GM12878 (cell line): ENCODE results near the gene NBPF11. TPM values are rescaled to one million over a fixed set of nuclear protein-coding genes. Genes with fewer than 3 reads are reported as not detected.

Experiments used
- ATAC-seq: fragments of 200-7000 bp; cut with Tn5 transposase; 3 replicates; pipeline ENCODE4 v1.9.1; 2020; ENCODE audit warnings: mild to moderate bottlenecking, moderate library complexity
- BruUV-seq: library from RNA; stranded (reverse); fragments of 400-500 nt; replicated peaks from 2 replicates; lab custom pipeline; 2021; lab: Mats Ljungman, UMichigan
- CTCF ChIA-PET: fragments of 300-600 bp; sonication (Branson Sonifier 250); formaldehyde crosslinking; extraction: SDS; loops from one replicate; lab custom pipeline; 2021; ENCODE audit warnings: inconsistent platforms; lab: Yijun Ruan, JAX
- POLR2A ChIA-PET: fragments of 350-600 bp; formaldehyde crosslinking; extraction: SDS; loops from one replicate; lab custom pipeline; 2021; ENCODE audit warnings: inconsistent platforms; lab: Charles Lee
- RAD21 ChIA-PET: fragments of 300-600 bp; sonication (Branson Sonifier 250); formaldehyde crosslinking; loops from one replicate; lab custom pipeline; 2023; ENCODE audit warnings: antibody characterized with exemption; ENCODE audit not compliant: unreplicated experiment; lab: Charles Lee
- SMC1A ChIA-PET: fragments of 300-600 bp; sonication (Branson Sonifier 250); formaldehyde crosslinking; loops from one replicate; lab custom pipeline; 2023; ENCODE audit not compliant: unreplicated experiment, uncharacterized antibody; lab: Charles Lee
- DNase-seq: peaks from one replicate; pipeline ENCODE4 v3.0.0-alpha.2; 2011; ENCODE audit warnings: low read depth, low spot score
- FAIRE-seq: peaks from 3 replicates; lab custom pipeline; 2011; peaks lifted over from hg19 to GRCh38; lab: Jason Lieb, UNC
- H2AFZ ChIP-seq: 2 replicates; pipeline ENCODE4 v1.6.0; 2011; ENCODE audit warnings: low read depth, low read length, control low read depth; ENCODE audit not compliant: control insufficient read depth
- H3K27ac ChIP-seq: 2 replicates; pipeline ENCODE4 v1.5.1; 2011; ENCODE audit warnings: control low read depth; ENCODE audit not compliant: control insufficient read depth, insufficient read depth
- H3K27me3 ChIP-seq, 2 experiments: replicated peaks in 1 of 2; 2 replicates each; pipeline versions ENCODE4 v1.6.0 to v1.6.1; 2011; ENCODE audit warnings: low read length in 1 of 2; ENCODE audit not compliant: control insufficient read depth in 2 of 2, insufficient read depth in 2 of 2
- H3K36me3 ChIP-seq, 2 experiments: 2 replicates each; pipeline ENCODE4 v1.5.1; 2011; ENCODE audit warnings: low read length in 1 of 2; ENCODE audit not compliant: control insufficient read depth in 2 of 2, insufficient read depth in 2 of 2
- H3K4me1 ChIP-seq: 2 replicates; pipeline ENCODE4 v1.6.1; 2011; ENCODE audit warnings: mild to moderate bottlenecking, low read length, moderate library complexity, mixed read lengths; ENCODE audit not compliant: control insufficient read depth, insufficient read depth
- H3K4me2 ChIP-seq: 2 replicates; pipeline ENCODE4 v1.6.0; 2011; ENCODE audit warnings: control low read depth; ENCODE audit not compliant: control insufficient read depth, insufficient read depth
- H3K4me3 ChIP-seq: fragments of 200-600 bp; sonication (generic); 2 replicates; pipeline ENCODE4 v1.5.1; 2016
- H3K79me2 ChIP-seq: 2 replicates; pipeline ENCODE4 v1.6.0; 2011; ENCODE audit warnings: low read length; ENCODE audit not compliant: control insufficient read depth, insufficient read depth
- H3K9ac ChIP-seq: 2 replicates; pipeline ENCODE4 v1.8.0; 2011; ENCODE audit warnings: low read length, control low read depth, mixed read lengths; ENCODE audit not compliant: control insufficient read depth, insufficient read depth
- H3K9me3 ChIP-seq: replicated peaks from 3 replicates; pipeline ENCODE4 v1.5.1; 2011; ENCODE audit warnings: mild to moderate bottlenecking, low read length; ENCODE audit not compliant: control insufficient read depth, insufficient read depth
- H4K20me1 ChIP-seq: 2 replicates; pipeline ENCODE4 v1.6.0; 2011; ENCODE audit not compliant: control insufficient read depth, insufficient read depth
- CHD2 ChIP-seq: IDR thresholded peaks from 2 replicates; pipeline ENCODE4 v1.6.1; 2011; ENCODE audit warnings: low read depth, low read length, improper control_type of control experiment, borderline replicate concordance
- CHD4 ChIP-seq: fragments of 200-600 bp; sonication (generic); IDR thresholded peaks from 2 replicates; pipeline ENCODE4 v1.6.1; 2016; ENCODE audit warnings: mild to moderate bottlenecking
- JUNB ChIP-seq: IDR thresholded peaks from 2 replicates; pipeline ENCODE4 v1.6.1; 2016; ENCODE audit warnings: antibody characterized with exemption, mild to moderate bottlenecking
- MLLT1 ChIP-seq: fragments of 450-650 bp; IDR thresholded peaks from 2 replicates; pipeline ENCODE4 v1.6.1; 2016; ENCODE audit warnings: mild to moderate bottlenecking
- MXI1 ChIP-seq: fragments of 150-350 bp; IDR thresholded peaks from 2 replicates; pipeline ENCODE4 v1.6.1; 2011; ENCODE audit warnings: low read depth, mild to moderate bottlenecking, inconsistent platforms, low read length, improper control_type of control experiment
- PAX5 ChIP-seq: IDR thresholded peaks from 2 replicates; pipeline ENCODE4 v1.6.1; 2011; ENCODE audit warnings: low read depth, low read length, borderline replicate concordance
- PAX8 ChIP-seq: fragments of 450-650 bp; IDR thresholded peaks from 2 replicates; pipeline ENCODE4 v1.6.1; 2017; ENCODE audit warnings: mild to moderate bottlenecking, moderate library complexity
- RUNX3 ChIP-seq: IDR thresholded peaks from 2 replicates; pipeline ENCODE4 v1.6.1; 2012; ENCODE audit warnings: low read length, inconsistent platforms
- SREBF1 ChIP-seq: IDR thresholded peaks from 2 replicates; pipeline ENCODE4 v1.6.1; 2012; ENCODE audit warnings: mild to moderate bottlenecking, low read length
- SRF ChIP-seq, 2 experiments: IDR thresholded peaks; 2 replicates each; pipeline ENCODE4 v1.6.1; 2011; ENCODE audit warnings: low read depth in 2 of 2, low read length in 2 of 2, mild to moderate bottlenecking in 1 of 2, moderate library complexity in 1 of 2
- WGBS: methylation state at CpG from one replicate; pipeline ENCODE4 v1.1.6; 2016; ENCODE audit warnings: low lambda C conversion rate; ENCODE audit not compliant: insufficient replicate concordance, insufficient coverage; ENCODE audit errors: missing lambda C conversion rate; 5-methylcytosine and 5-hydroxymethylcytosine counted together
- in situ Hi-C: fragments of 300-500 bp; cut with MboI; formaldehyde crosslinking; loops from 9 replicates; pipeline ENCODE4 v1.14.3; 2018; ENCODE audit warnings: mixed read lengths
- intact Hi-C: fragments of 100-400 bp; cut with micrococcal nuclease; formaldehyde crosslinking; loops from one replicate; pipeline ENCODE4 v1.14.2; 2022; ENCODE audit not compliant: unreplicated experiment
- polyA plus RNA-seq, 11 experiments: library from polyadenylated mRNA; depleted of rRNA in 4 of 11; unstranded in 6 of 11; stranded (reverse) in 5 of 11; fragments of >200 nt; fragmentation: Nextera tagmentation in 4 of 11; fragmentation: Illumina TruSeq in 1 of 11; extraction: Ambion mirVana in 4 of 11; extraction: Trizol in 1 of 11; gene quantifications; 1 replicate in 1 of 11; 2 replicates in 10 of 11; pipeline versions ENCODE4 v1.2.1 to v1.2.3, GENCODE V29; 2011 to 2016; ENCODE audit warnings: inconsistent platforms in 2 of 11, missing spikeins in 2 of 11, low read depth in 1 of 11
- total RNA-seq, 4 experiments: library from RNA; depleted of rRNA in 3 of 4; stranded (reverse); fragments of >200 nt in 3 of 4; fragmentation: Illumina TruSeq in 1 of 4; extraction: Trizol in 1 of 4; gene quantifications; 2 replicates each; pipeline versions ENCODE4 v1.2.1 to v1.2.3, GENCODE V29; 2013 to 2021
- TF ChIP-seq, protein P1 (sequence below): fragments of 450-650 bp; IDR thresholded peaks from 2 replicates; pipeline ENCODE4 v1.6.1; 2017; ENCODE audit warnings: low read depth, mild to moderate bottlenecking, moderate library complexity

The NBPF11 gene
- total and polyA plus RNA-seq, 10 of the 15 experiments (the other 5 are each of a cell fraction or from before 2014, with no cell fraction given), result 1.2 to 14.3 (median 4.9) TPM

DNA sequence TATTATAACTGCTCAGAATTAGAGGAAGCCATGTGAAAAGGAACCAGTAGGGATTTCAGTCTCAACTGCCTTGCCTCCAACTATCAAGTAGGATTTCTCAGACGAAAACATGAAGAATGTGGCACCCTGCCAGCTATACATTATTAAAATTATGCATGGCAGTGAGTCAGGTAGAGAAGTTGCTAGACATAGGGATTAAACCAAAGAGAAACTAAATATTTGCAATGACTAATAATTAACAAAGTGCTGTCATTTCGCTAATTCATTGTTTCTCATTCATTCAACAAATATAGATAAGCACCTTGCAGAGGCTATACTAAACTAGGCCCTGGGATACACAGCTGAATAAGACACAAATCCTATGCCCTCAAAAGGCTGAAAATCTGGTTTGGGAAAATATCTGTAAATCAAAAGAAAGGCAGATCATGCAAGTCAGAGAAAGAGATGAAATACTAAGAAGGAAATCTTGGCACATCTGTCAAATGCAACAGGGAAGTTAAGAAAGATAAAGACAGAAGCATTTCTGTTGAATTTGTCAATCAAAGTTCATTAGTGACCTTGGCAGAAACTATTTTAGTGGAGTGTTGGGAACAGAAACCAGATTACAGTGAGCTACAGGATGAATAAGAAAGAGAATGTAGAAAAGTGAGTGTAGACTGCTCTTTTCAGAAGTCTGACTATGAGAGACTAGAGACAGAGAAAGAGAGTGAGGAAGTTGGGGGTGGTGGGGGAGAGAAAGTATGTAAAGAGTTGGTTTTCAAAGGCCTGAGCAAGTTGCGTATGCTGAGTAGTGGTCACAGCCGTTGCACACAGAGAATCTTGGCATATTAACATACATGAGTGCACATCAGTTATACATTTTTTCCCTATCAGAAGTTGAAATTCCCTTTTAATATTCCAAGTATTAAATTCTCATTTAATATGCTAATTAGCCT is 14.7 kb upstream of the NBPF11 start:
- Histone ChIP-seq H3K9ac (no peak overlapping the region), H3K27me3 (no peaks in the 10 kb centered on the region), H3K4me2 (no peak overlapping the region), H3K27ac (no peak overlapping the region)
- no peak for FAIRE-seq
- POLR2A ChIA-PET, result no interaction called here
- WGBS, result 20% methylated on average over 4 of the region's 4 CpGs
- TF ChIP-seq, protein P1, sequence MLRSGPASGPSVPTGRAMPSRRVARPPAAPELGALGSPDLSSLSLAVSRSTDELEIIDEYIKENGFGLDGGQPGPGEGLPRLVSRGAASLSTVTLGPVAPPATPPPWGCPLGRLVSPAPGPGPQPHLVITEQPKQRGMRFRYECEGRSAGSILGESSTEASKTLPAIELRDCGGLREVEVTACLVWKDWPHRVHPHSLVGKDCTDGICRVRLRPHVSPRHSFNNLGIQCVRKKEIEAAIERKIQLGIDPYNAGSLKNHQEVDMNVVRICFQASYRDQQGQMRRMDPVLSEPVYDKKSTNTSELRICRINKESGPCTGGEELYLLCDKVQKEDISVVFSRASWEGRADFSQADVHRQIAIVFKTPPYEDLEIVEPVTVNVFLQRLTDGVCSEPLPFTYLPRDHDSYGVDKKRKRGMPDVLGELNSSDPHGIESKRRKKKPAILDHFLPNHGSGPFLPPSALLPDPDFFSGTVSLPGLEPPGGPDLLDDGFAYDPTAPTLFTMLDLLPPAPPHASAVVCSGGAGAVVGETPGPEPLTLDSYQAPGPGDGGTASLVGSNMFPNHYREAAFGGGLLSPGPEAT, result no peak
- TF ChIP-seq CHD2, result no peak
- TF ChIP-seq MLLT1, result no peak
- peak; percentile 27 for TF ChIP-seq RUNX3
- no peak for TF ChIP-seq SREBF1
- no peak for TF ChIP-seq CHD4
- no peak for TF ChIP-seq SRF (IDR thresholded peaks at IDR 0.05; ENCODE audit: low read depth in 2 of 2, low read length in 2 of 2)
- TF ChIP-seq PAX5, result peak; percentile 60; the same call in 1 of the 2 replicates
- peak; percentile 28; the same call in 1 of the 2 replicates for TF ChIP-seq JUNB
- no peak for TF ChIP-seq PAX8
- no peak for TF ChIP-seq MXI1
- TF ChIP-seq, all 136 proteins: peak for 3
- in situ Hi-C loops, result loop anchor here (10.0 kb wide), 1 partner anchor 138 kb away; no protein-coding TSS in a partner anchor
- no peaks in the 10 kb centered on the region for H3K9me3 ChIP-seq
- no peaks in the 10 kb centered on the region for H3K79me2 ChIP-seq
- no peak overlapping the region for H2AFZ ChIP-seq
- H4K20me1 ChIP-seq, result no peaks in the 10 kb centered on the region
- no TSS peak for BruUV-seq
- intact Hi-C loops, result no loop called here
- no peaks in the 10 kb centered on the region for H3K4me1 ChIP-seq
- ATAC-seq (peak; percentile 34; the same call in 2 of the 3 replicates), DNase-seq (no peak)
- H3K36me3 ChIP-seq, result no peaks in the 10 kb centered on the region
- RAD21 ChIA-PET, result no interaction called here
- H3K4me3 ChIP-seq, result no peak overlapping the region
- SMC1A ChIA-PET, result no interaction called here
- CTCF ChIA-PET, result no interaction called here
